Liver (tissue), 9 donors: Measurements from ENCODE around the gene KRTAP10-3. TPM values are rescaled to one million over a fixed set of nuclear protein-coding genes. Genes with fewer than 3 reads are reported as not detected.

Source experiments
- DNase-seq: peaks from one replicate; pipeline ENCODE4 v3.0.0-alpha.2; 2017; ENCODE audit warnings: low spot score
- H3K27ac ChIP-seq, 2 donors: one replicate each; pipeline ENCODE4 v1.7.0; 2013; ENCODE audit warnings: inconsistent platforms in 2 of 2, low read length in 2 of 2, control low read depth in 1 of 2, low read depth in 1 of 2, mild to moderate bottlenecking in 1 of 2
- H3K27me3 ChIP-seq, 4 donors: one replicate each; pipeline versions ENCODE4 v1.6.1 to v1.7.0; 2013; ENCODE audit warnings: low read length in 3 of 4, inconsistent platforms in 1 of 4, mild to moderate bottlenecking in 1 of 4, moderate library complexity in 1 of 4; ENCODE audit not compliant: control insufficient read depth in 4 of 4, insufficient read depth in 4 of 4
- H3K36me3 ChIP-seq, 4 donors: one replicate each; pipeline versions ENCODE4 v1.6.1 to v1.7.0; 2013; ENCODE audit warnings: low read length in 3 of 4, mild to moderate bottlenecking in 3 of 4, low read depth in 1 of 4, moderate library complexity in 1 of 4; ENCODE audit not compliant: control insufficient read depth in 4 of 4, insufficient read depth in 3 of 4
- H3K4me1 ChIP-seq, 4 donors: one replicate each; pipeline versions ENCODE4 v1.6.1 to v1.7.0; 2013; ENCODE audit warnings: low read length in 3 of 4, mild to moderate bottlenecking in 3 of 4, moderate library complexity in 1 of 4; ENCODE audit not compliant: control insufficient read depth in 4 of 4, insufficient read depth in 4 of 4
- H3K4me3 ChIP-seq, 3 donors: one replicate each; pipeline versions ENCODE4 v1.6.1 to v1.7.0; 2013; ENCODE audit warnings: low read length in 3 of 3, control low read depth in 1 of 3, low read depth in 1 of 3, mild to moderate bottlenecking in 1 of 3
- H3K9ac ChIP-seq, 2 donors: one replicate each; pipeline ENCODE4 v1.7.0; 2013; ENCODE audit warnings: low read length in 2 of 2, mild to moderate bottlenecking in 2 of 2, moderate library complexity in 2 of 2, control low read depth in 1 of 2, low read depth in 1 of 2
- H3K9me3 ChIP-seq, 4 donors: one replicate each; pipeline versions ENCODE4 v1.6.1 to v1.7.0; 2013; ENCODE audit warnings: low read length in 3 of 4; ENCODE audit not compliant: control insufficient read depth in 4 of 4
- ATF3 ChIP-seq: IDR thresholded peaks from 2 replicates; pipeline ENCODE4 v1.6.1; 2016; ENCODE audit warnings: antibody characterized with exemption
- CTCF ChIP-seq: fragments of 150-350 bp; IDR thresholded peaks from 2 replicates; pipeline ENCODE4 v1.5.1; 2017; ENCODE audit warnings: improper control_type of control experiment, low read depth, low read length; ENCODE audit not compliant: missing input control
- EGR1 ChIP-seq, 2 donors: IDR thresholded peaks; 2 replicates each; pipeline ENCODE4 v1.6.1; 2016 to 2018; ENCODE audit warnings: antibody characterized with exemption in 2 of 2, low read depth in 2 of 2
- FOXA2 ChIP-seq: IDR thresholded peaks from 2 replicates; pipeline ENCODE4 v1.6.1; 2016; ENCODE audit warnings: antibody characterized with exemption
- HNF4G ChIP-seq: IDR thresholded peaks from 2 replicates; pipeline ENCODE4 v1.6.1; 2016; ENCODE audit warnings: antibody characterized with exemption
- MAX ChIP-seq: IDR thresholded peaks from 2 replicates; pipeline ENCODE4 v1.6.1; 2016; ENCODE audit warnings: antibody characterized with exemption
- NR2F2 ChIP-seq: IDR thresholded peaks from 2 replicates; pipeline ENCODE4 v1.6.1; 2016; ENCODE audit warnings: antibody characterized with exemption
- RAD21 ChIP-seq, 2 donors: IDR thresholded peaks; 2 replicates each; pipeline ENCODE4 v1.6.1; 2016; ENCODE audit warnings: antibody characterized with exemption in 2 of 2, mild to moderate bottlenecking in 2 of 2
- RXRA ChIP-seq, 2 donors: IDR thresholded peaks; 2 replicates each; pipeline ENCODE4 v1.6.1; 2017 to 2018; ENCODE audit warnings: antibody characterized with exemption in 2 of 2, mild to moderate bottlenecking in 1 of 2
- TAF1 ChIP-seq: conservative IDR thresholded peaks from 2 replicates; pipeline ENCODE4 v1.6.1; 2016; ENCODE audit warnings: antibody characterized with exemption, mild to moderate bottlenecking
- ZBTB33 ChIP-seq: IDR thresholded peaks from 2 replicates; pipeline ENCODE4 v1.6.1; 2016; ENCODE audit warnings: antibody characterized with exemption
- WGBS: extraction: QIAGEN DNeasy Blood & Tissue Kit; methylation state at CpG from one replicate; pipeline ENCODE4 v1.1.7; 2013; 5-methylcytosine and 5-hydroxymethylcytosine counted together
- polyA plus RNA-seq, 2 donors: library from polyadenylated mRNA; stranded (reverse) in 1 of 2; unstranded in 1 of 2; fragments of 200-250 nt in 1 of 2; fragments of >200 nt in 1 of 2; fragmentation: Nextera tagmentation in 1 of 2; extraction: Ambion mirVana in 1 of 2; gene quantifications; one replicate each; pipeline versions ENCODE4 v1.2.1 to v1.2.3, GENCODE V29; 2013 to 2015
- total RNA-seq, 2 donors: library from RNA; depleted of rRNA; stranded (reverse); fragments of >200 nt; gene quantifications; one replicate each; pipeline ENCODE4 v1.2.3, GENCODE V29; 2014
- donor health status: healthy.
- donor health status: healthy.
- donor health status: healthy.
- donor health status: healthy.
- donor health status: healthy.

KRTAP10-3 gene
- total and polyA plus RNA-seq, 4 donors: not detected

GRCh38 chr21:44515359-44516165, 43.0 kb downstream of the KRTAP10-3 start:
- no peak overlapping the region for H3K27ac ChIP-seq
- DNase-seq: no peak
- no peaks in the 10 kb centered on the region for H3K27me3 ChIP-seq
- H3K9me3 ChIP-seq: no peaks in the 10 kb centered on the region
- H3K36me3 ChIP-seq: no peaks in the 10 kb centered on the region
- TF ChIP-seq MAX (no peak), ZBTB33 (no peak), NR2F2 (no peak), FOXA2 (no peak), RXRA (IDR thresholded peaks at IDR 0.05) (no peak), CTCF (no peak), HNF4G (no peak)
- 91% methylated on average over 32 of the region's 32 CpGs for WGBS
- H3K4me3 ChIP-seq: no peak overlapping the region
- H3K9ac ChIP-seq: no peak overlapping the region
- H3K4me1 ChIP-seq: peaks cover 0 to 17% (median 7%) of the 10 kb centered on the region in 4 donors

GRCh38 chr21:44514746-44515358, 43.7 kb downstream of the KRTAP10-3 start:
- DNase-seq: no peak
- Histone ChIP-seq H3K27ac (no peak overlapping the region), H3K36me3 (no peaks in the 10 kb centered on the region), H3K9ac (no peak overlapping the region), H3K27me3 (no peaks in the 10 kb centered on the region), H3K9me3 (no peaks in the 10 kb centered on the region), H3K4me1 (peaks cover 0 to 23% (median 10%) of the 10 kb centered on the region in 4 donors), H3K4me3 (no peak overlapping the region)
- TF ChIP-seq ATF3 (no peak), TAF1 (no peak), FOXA2 (no peak), CTCF (no peak), MAX (no peak), EGR1 (IDR thresholded peaks at IDR 0.05; ENCODE audit: low read depth in 2 of 2) (no peak), RAD21 (IDR thresholded peaks at IDR 0.05) (no peak), NR2F2 (no peak), ZBTB33 (no peak), HNF4G (no peak)
- 65% methylated on average over 11 of the region's 11 CpGs for WGBS
